GM23338 (cell line): ENCODE measurements around the gene GBP2. TPM values are rescaled to one million over a fixed set of nuclear protein-coding genes. Genes with fewer than 3 reads are reported as not detected.

Source experiments
- ATAC-seq: fragments of 200-7000 bp; cut with Tn5 transposase; 3 replicates; pipeline ENCODE4 v1.9.1; 2020
- DNase-seq: peaks from one replicate; pipeline ENCODE4 v3.0.0-alpha.2; 2015; ENCODE audit warnings: low spot score
- H2AFZ ChIP-seq: fragments of 200-600 bp; sonication (generic); 2 replicates; pipeline ENCODE4 v1.8.0; 2016; ENCODE audit warnings: antibody characterized with exemption, mild to moderate bottlenecking, moderate library complexity
- H3F3A ChIP-seq: fragments of 200-600 bp; sonication (generic); replicated peaks from 2 replicates; pipeline ENCODE4 v1.8.0; 2017; ENCODE audit warnings: antibody characterized with exemption, mixed run types, low read depth
- H3K27ac ChIP-seq: fragments of 200-600 bp; sonication (generic); 2 replicates; pipeline ENCODE4 v1.6.1; 2016; ENCODE audit warnings: low read depth
- H3K27me3 ChIP-seq: fragments of 200-600 bp; sonication (generic); 2 replicates; pipeline ENCODE4 v1.8.0; 2016; ENCODE audit warnings: mild to moderate bottlenecking, mixed run types, moderate library complexity; ENCODE audit not compliant: insufficient read depth
- H3K36me3 ChIP-seq: fragments of 200-600 bp; sonication (generic); 2 replicates; pipeline ENCODE4 v1.8.0; 2016; ENCODE audit warnings: mild to moderate bottlenecking; ENCODE audit not compliant: insufficient read depth
- H3K4me1 ChIP-seq: fragments of 200-600 bp; sonication (generic); 2 replicates; pipeline ENCODE4 v1.8.0; 2016; ENCODE audit warnings: mild to moderate bottlenecking, moderate library complexity; ENCODE audit not compliant: insufficient read depth
- H3K4me2 ChIP-seq: fragments of 200-600 bp; sonication (generic); 2 replicates; pipeline ENCODE4 v1.7.1; 2017; ENCODE audit warnings: mixed run types
- H3K4me3 ChIP-seq: fragments of 200-600 bp; sonication (generic); 2 replicates; pipeline ENCODE4 v1.6.1; 2016; ENCODE audit warnings: mixed run types
- H3K79me2 ChIP-seq: fragments of 200-600 bp; sonication (generic); replicated peaks from 2 replicates; pipeline ENCODE4 v1.8.0; 2017; ENCODE audit warnings: mild to moderate bottlenecking; ENCODE audit not compliant: insufficient read depth
- H3K9me2 ChIP-seq: fragments of 200-600 bp; sonication (generic); 2 replicates; pipeline ENCODE4 v1.8.0; 2017; ENCODE audit not compliant: insufficient read depth
- H4K20me1 ChIP-seq: fragments of 200-600 bp; sonication (generic); replicated peaks from 2 replicates; pipeline ENCODE4 v1.8.0; 2017; ENCODE audit warnings: mild to moderate bottlenecking; ENCODE audit not compliant: insufficient read depth
- H3K27ac Mint-ChIP-seq: 2 replicates; pipeline ENCODE4 v1.8.0; 2020; ENCODE audit warnings: inconsistent platforms, mild to moderate bottlenecking, moderate library complexity, mixed read lengths
- H3K27me3 Mint-ChIP-seq: 3 replicates; pipeline ENCODE4 v1.8.0; 2022; ENCODE audit warnings: low read depth, mild to moderate bottlenecking, moderate library complexity, mixed read lengths, inconsistent platforms; ENCODE audit not compliant: insufficient read depth, poor library complexity
- H3K36me3 Mint-ChIP-seq: 3 replicates; pipeline ENCODE4 v1.8.0; 2021; ENCODE audit warnings: low read depth, mild to moderate bottlenecking, inconsistent platforms, moderate library complexity, mixed read lengths
- H3K4me1 Mint-ChIP-seq: 3 replicates; pipeline ENCODE4 v1.8.0; 2020; ENCODE audit warnings: mild to moderate bottlenecking, inconsistent platforms, mixed read lengths
- H3K4me3 Mint-ChIP-seq: 3 replicates; pipeline ENCODE4 v1.8.0; 2021; ENCODE audit warnings: moderate library complexity, mild to moderate bottlenecking, inconsistent platforms, mixed read lengths
- H3K9me3 Mint-ChIP-seq: 3 replicates; pipeline ENCODE4 v1.8.0; 2020; ENCODE audit warnings: moderate library complexity, mild to moderate bottlenecking, inconsistent platforms, mixed read lengths
- EZH2phosphoT487 ChIP-seq: fragments of 200-600 bp; sonication (generic); IDR thresholded peaks from one replicate; pipeline ENCODE4 v1.8.1; 2018; ENCODE audit warnings: antibody characterized with exemption; ENCODE audit not compliant: unreplicated experiment
- JUNB ChIP-seq: IDR thresholded peaks from one replicate; pipeline ENCODE4 v1.6.1; 2016; ENCODE audit warnings: antibody characterized with exemption; ENCODE audit not compliant: unreplicated experiment
- NANOG ChIP-seq: IDR thresholded peaks from 2 replicates; pipeline ENCODE4 v1.6.1; 2016; ENCODE audit warnings: antibody characterized with exemption, borderline replicate concordance
- REST ChIP-seq: IDR thresholded peaks from one replicate; pipeline ENCODE4 v1.6.1; 2018; ENCODE audit warnings: antibody characterized with exemption; ENCODE audit not compliant: unreplicated experiment
- STAT1 ChIP-seq: IDR thresholded peaks from one replicate; pipeline ENCODE4 v1.6.1; 2016; ENCODE audit warnings: antibody characterized with exemption; ENCODE audit not compliant: unreplicated experiment
- ZNF114 ChIP-seq: fragments of 250-450 bp; sonication (Bioruptor Pico); IDR thresholded peaks from 2 replicates; pipeline ENCODE4 v1.5.0; 2020; ENCODE audit warnings: mild to moderate bottlenecking, moderate library complexity
- ZNF331 ChIP-seq: fragments of 250-450 bp; sonication (Bioruptor Pico); IDR thresholded peaks from 2 replicates; pipeline ENCODE4 v1.5.0; 2020; ENCODE audit warnings: low read depth, mild to moderate bottlenecking, moderate library complexity
- ZNF462 ChIP-seq: fragments of 250-450 bp; sonication (Bioruptor Pico); IDR thresholded peaks from 2 replicates; pipeline ENCODE4 v1.5.0; 2020; ENCODE audit warnings: mild to moderate bottlenecking, moderate library complexity
- polyA plus RNA-seq: library from polyadenylated mRNA; unstranded; fragments of >200 nt; fragmentation: Nextera tagmentation; extraction: Ambion mirVana; gene quantifications from 2 replicates; pipeline ENCODE4 v1.2.1, GENCODE V29; 2016
- total RNA-seq: library from RNA; depleted of rRNA; stranded (reverse); fragments of >200 nt; shearing (Covaris generic); gene quantifications from 2 replicates; pipeline ENCODE4 v1.2.3, GENCODE V29; 2014

The GBP2 gene
- total and polyA plus RNA-seq, 2 experiments from 2014 or later: not detected

- no peak overlapping the region for H3K4me3 Mint-ChIP-seq
- H3K36me3 ChIP-seq: no peaks in the 10 kb centered on the region
- TF ChIP-seq ZNF114 (CRISPR knock-in tag) (no peak), JUNB (no peak), NANOG (no peak)
- H3K27ac ChIP-seq: no peak overlapping the region
- no peak overlapping the region for H3K4me2 ChIP-seq
- H3K4me1 Mint-ChIP-seq: no peaks in the 10 kb centered on the region
- no peaks in the 10 kb centered on the region for H4K20me1 ChIP-seq
- no peaks in the 10 kb centered on the region for H3K36me3 Mint-ChIP-seq
- no peaks in the 10 kb centered on the region for H3K4me1 ChIP-seq
- H3K27ac Mint-ChIP-seq: no peak overlapping the region
- no peaks in the 10 kb centered on the region for H3K27me3 ChIP-seq
- no peak overlapping the region for H2AFZ ChIP-seq
- ATAC-seq (no peak), DNase-seq (no peak)
- 0 out of 2 replicates have a peak, but pooled peaks cover 4% of the 10 kb centered on the region for H3K9me2 ChIP-seq
- no peaks in the 10 kb centered on the region for H3K9me3 Mint-ChIP-seq
- H3K79me2 ChIP-seq: no peaks in the 10 kb centered on the region
- H3F3A ChIP-seq: no peaks in the 10 kb centered on the region
- H3K4me3 ChIP-seq: no peak overlapping the region
- no peaks in the 10 kb centered on the region for H3K27me3 Mint-ChIP-seq
These were observed 40.8 kb upstream of the GBP2 start for GRCh38 chr1:89166705-89167104.

DNA sequence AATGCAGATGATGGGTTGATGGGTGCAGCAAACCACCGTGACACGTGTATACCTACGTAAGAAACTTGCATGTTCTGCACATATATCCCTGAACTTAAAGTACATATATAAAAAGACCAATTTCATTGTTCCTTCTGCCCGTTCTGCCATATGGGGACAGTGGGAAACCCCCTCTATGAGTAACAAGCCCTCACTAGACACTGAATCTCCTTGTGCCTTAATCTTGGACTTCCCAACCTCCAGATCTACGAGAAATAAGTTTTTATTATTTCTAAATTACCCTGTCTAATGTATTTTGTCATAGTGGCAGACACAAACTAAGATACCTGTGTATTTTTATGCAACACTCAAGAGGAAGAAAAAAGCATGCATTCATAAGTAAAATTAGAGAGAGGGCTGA is 39.9 kb upstream of the GBP2 start:
- H3K4me1 Mint-ChIP-seq: no peaks in the 10 kb centered on the region
- DNase-seq (no peak), ATAC-seq (no peak)
- no peaks in the 10 kb centered on the region for H4K20me1 ChIP-seq
- no peaks in the 10 kb centered on the region for H3K36me3 ChIP-seq
- H3K27ac ChIP-seq: no peak overlapping the region
- no peaks in the 10 kb centered on the region for H3K36me3 Mint-ChIP-seq
- no peaks in the 10 kb centered on the region for H3K27me3 Mint-ChIP-seq
- no peak overlapping the region for H3K4me2 ChIP-seq
- H3F3A ChIP-seq: no peaks in the 10 kb centered on the region
- no peaks in the 10 kb centered on the region for H3K27me3 ChIP-seq
- TF ChIP-seq REST (no peak), JUNB (no peak), ZNF331 (CRISPR knock-in tag) (no peak), STAT1 (no peak), ZNF462 (no peak), ZNF114 (CRISPR knock-in tag) (no peak), EZH2phosphoT487 (no peak)
- no peaks in the 10 kb centered on the region for H3K4me1 ChIP-seq
- peaks cover 4% of the 10 kb centered on the region; the same call in 1 of the 2 replicates for H3K9me2 ChIP-seq
- no peaks in the 10 kb centered on the region for H3K9me3 Mint-ChIP-seq
- no peak overlapping the region for H3K4me3 ChIP-seq
- no peaks in the 10 kb centered on the region for H3K79me2 ChIP-seq
- no peak overlapping the region for H3K27ac Mint-ChIP-seq
- H2AFZ ChIP-seq: no peak overlapping the region
- H3K4me3 Mint-ChIP-seq: no peak overlapping the region
